GM21381 (cell line): ENCODE data around the gene ETF1.

Source experiments
- ATAC-seq: cut with Tn5 transposase; IDR thresholded peaks from one replicate; pipeline ENCODE4 v1.9.1; 2021; ENCODE audit warnings: mild to moderate bottlenecking, moderate library complexity; ENCODE audit not compliant: unreplicated experiment

ETF1 gene

DNA sequence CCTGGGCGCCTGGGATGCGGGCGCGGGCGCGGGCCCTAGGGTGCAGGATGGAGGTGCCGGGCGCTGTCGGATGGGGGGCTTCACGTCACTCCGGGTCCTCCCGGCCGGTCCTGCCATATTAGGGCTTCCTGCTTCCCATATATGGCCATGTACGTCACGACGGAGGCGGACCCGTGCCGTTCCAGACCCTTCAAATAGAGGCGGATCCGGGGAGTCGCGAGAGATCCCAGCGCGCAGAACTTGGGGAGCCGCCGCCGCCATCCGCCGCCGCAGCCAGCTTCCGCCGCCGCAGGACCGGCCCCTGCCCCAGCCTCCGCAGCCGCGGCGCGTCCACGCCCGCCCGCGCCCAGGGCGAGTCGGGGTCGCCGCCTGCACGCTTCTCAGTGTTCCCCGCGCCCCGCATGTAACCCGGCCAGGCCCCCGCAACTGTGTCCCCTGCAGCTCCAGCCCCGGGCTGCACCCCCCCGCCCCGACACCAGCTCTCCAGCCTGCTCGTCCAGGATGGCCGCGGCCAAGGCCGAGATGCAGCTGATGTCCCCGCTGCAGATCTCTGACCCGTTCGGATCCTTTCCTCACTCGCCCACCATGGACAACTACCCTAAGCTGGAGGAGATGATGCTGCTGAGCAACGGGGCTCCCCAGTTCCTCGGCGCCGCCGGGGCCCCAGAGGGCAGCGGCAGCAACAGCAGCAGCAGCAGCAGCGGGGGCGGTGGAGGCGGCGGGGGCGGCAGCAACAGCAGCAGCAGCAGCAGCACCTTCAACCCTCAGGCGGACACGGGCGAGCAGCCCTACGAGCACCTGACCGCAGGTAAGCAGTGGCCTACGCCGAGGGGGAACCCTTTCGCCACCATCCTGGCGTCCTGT, 77.5 kb downstream of the ETF1 start, which contains the start of gene EGR1:
Gene EGR1, plus strand, starts transcription at position 219 of the 864 bp plus-strand sequence. Its CDS starts 283 bp downstream, at position 502.
- peak; percentile 52 for ATAC-seq

DNA sequence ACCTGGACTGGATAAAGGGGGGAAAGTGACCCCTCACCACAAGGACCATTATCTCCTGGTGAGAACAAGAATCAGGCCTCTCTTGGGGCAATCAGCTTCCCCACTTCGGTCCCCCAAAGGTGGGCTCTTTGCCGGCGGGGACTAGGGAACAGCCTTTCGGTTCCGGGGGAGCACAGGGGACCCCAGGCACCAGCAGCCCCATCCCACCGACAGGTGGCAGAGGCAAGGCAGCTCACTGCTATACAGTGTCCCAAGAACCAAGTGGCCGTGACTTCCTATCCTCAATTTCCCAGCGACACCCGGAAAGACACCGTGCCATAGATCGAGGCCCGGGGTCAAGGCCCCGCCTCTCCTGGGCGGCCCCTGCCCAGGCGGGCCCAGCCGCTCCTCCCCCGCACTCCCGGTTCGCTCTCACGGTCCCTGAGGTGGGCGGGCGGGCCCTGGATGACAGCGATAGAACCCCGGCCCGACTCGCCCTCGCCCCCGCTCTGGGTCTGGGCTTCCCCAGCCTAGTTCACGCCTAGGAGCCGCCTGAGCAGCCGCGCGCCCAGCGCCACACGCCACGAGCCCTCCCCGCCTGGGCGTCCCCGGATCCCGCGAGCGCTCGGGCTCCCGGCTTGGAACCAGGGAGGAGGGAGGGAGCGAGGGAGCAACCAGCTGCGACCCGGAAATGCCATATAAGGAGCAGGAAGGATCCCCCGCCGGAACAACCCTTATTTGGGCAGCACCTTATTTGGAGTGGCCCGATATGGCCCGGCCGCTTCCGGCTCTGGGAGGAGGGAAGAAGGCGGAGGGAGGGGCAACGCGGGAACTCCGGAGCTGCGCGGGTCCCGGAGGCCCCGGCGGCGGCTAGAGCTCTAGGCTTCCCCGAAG, 78.4 kb downstream of the ETF1 start:
- peak; percentile 67 for ATAC-seq

DNA sequence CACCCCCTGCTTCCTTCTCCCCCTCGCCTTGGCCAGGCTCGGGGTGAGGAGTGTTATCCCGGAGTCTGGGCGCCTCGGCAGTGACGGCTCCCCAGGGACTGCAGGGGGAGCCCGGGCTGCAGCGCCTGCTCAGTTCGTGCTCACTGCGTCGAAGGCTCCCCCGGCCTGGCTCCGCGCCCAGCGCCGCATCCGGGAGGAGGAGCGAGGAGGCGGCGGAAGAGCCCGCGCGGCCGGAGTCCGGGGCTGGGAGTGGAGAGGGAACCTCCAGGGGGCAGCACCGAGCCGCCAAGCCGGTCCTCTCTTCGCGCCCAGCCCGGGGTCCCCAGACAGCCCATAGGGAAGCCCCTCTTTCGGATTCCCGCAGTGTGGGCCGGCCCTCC, 79.0 kb downstream of the ETF1 start:
- ATAC-seq: peak; percentile 49

- ATAC-seq: no peak
Measured at GRCh38 chr5:138463419-138464007, 79.5 kb downstream of the ETF1 start.

DNA sequence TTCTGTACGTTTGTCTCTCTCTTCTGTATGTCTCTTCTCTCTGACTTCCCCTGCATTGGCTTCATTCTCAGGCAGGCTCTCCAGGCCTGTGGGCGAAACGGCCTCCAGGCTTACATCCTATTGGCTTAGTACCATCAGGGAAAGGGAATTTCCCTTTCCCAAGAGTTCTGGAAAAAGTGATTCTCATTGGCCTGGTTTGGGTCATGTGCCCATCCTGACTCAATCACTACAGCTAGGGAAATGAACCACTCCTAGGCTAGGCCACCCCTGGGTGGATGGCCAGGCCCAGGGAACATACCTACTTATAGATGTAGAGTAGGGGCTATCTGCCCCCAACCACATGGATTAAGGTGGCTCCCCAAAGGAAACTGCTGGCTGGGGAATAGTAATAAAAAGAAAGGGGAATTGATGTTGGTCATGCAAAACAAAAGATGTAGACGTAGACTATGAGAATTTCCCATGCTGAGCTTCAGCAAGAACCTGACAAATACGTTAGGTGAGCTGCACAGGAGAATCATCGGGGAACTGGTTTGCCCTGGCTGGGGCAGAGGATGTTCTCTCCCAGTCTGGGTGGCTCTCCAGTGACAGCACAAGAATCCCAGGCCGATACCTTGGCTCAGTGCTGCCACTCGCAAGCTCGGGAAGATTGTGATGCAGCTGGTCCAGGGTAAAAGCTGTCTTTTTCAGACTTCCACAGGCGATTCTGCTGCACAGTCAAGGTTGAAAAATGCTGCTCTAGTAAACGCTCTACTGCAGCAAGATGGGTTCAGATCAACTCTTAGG, 81.5 kb downstream of the ETF1 start:
- no peak for ATAC-seq

DNA sequence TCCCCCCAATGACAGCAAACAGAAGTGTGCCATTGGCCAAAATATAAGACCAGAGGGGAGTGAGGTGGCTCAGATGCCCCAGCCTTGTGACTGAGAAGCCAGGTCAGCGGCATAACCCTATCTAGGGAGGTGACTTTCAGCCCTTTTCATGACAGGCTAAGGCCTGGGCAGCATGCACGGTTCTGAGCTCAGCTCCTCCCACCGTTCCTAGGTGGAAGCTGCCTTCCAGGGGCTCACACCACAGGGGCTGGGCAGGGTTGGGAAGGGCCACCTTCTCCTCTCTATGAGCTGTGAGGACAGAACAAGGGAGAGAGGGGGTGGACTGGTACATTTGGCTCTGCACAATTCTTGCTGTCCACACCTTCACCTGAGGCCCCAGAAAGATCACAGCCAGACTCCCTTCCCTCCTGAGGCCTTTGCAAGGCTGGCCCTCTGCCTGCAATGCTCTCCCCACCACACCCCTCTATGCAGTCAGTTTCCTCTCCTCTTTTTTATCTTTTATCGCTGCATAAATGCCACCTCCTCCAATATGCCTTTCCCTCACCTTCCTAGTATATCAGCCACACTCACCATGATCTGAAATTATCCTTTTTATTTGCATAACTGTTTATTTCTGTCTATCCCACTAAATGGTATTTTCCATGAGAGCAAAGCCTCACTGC, 82.9 kb downstream of the ETF1 start:
- no peak for ATAC-seq

GRCh38 chr5:138459311-138459933, 83.6 kb downstream of the ETF1 start:
- ATAC-seq: no peak

DNA sequence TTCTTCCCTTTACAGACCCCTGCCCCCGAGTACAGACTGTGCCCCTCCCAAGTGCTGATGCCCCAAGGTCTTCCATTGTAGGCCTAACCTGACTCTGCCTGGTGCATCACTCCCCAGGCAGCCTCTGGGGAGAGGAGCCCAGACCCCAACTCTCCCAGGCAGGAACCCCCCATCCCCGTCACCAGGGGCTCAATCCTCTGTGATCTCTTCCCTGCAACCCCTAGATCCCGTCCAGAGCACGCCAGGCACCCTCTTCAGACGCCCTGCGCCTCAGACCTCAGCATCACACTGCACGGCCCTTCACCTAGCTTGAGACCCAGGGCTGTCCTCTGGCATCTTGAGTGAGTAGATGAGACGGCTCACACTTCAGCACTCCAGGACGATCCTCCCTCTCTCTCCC, 84.2 kb downstream of the ETF1 start:
- ATAC-seq: no peak

DNA sequence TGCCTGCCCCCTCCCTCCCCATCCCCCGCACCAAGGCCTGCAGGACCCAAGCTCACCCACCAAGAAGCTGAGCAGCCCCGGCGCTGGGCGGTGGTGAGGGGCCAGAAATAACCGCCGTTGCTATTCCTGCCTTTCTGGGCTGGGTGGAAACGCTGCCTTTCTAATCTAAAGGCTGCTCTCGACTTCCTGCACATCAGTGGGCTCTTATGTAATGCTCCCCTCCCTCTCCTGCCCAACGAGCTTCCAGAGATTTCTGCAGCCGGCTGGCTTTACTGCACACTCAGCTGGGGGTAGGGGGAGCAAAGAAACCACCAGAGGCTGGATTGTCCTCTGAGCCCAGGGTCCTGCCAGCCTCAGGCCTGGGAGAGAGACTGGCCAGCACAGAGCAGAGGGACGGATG, 84.7 kb downstream of the ETF1 start:
- ATAC-seq: no peak

DNA sequence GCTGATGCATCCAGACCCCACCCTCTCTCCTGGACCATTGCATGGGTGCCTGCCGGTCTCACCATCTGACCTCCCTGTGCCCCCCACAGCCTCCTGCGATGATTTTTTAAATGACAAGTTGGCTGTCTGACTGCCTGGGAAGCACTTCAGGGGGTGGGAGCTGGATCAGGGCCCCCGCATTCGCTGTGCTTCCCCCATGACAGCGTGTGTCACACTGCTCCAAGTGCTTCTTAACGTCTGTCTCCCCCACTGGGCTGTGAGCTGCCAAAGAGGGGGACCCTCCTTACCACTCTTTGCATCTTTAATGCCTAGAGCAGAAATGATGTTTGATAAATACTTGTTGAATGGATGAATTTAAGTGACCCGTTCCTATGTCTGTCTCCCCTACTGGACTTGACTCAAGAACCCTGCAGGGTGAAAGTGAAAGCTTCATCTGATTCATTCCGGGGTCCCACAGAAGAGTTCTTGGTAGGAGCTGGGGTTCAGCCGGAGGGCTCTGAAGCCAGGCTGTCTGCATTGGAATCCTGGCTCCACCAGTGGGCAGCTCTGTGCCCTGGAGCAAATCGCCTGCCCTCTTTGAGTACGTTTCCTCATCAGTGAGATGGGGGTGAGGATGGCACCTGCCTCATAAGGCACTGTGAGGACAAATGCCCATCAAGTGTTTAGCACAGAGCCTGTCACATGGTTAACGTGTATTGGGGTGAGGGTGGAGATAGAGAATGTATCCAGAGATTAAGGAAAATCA, 85.3 kb downstream of the ETF1 start:
- ATAC-seq: no peak
